ENCODE measurements around the gene JAK3. TPM values are rescaled to one million over a fixed set of nuclear protein-coding genes. Genes with fewer than 3 reads are reported as not detected.

JAK3 gene
- total and polyA plus RNA-seq, 2 of the 13 experiments (the other 11 are each of a cell fraction or from before 2014, with no cell fraction given) = 3.4 to 18.6 TPM

GRCh38 chr19:17859533-17860330, 11.9 kb upstream of the JAK3 start, which contains the start of gene RPL18A (continued):
- TF ChIP-seq TGIF2 (CRISPR knock-in tag; IDR thresholded peaks at IDR 0.05) (0 out of 2 replicates have a peak, but pooled peaks have one; percentile 42), ZNF629 (CRISPR knock-in tag; conservative IDR thresholded peaks at IDR 0.05) (no peak), NFE2 (CRISPR knock-in tag; IDR thresholded peaks at IDR 0.05) (no peak), PAF1 (CRISPR knock-in tag; IDR thresholded peaks at IDR 0.05) (0 out of 2 replicates have a peak, but pooled peaks have one; percentile 46), TOPORS (CRISPR knock-in tag; IDR thresholded peaks at IDR 0.05) (no peak), KDM4B (CRISPR knock-in tag; IDR thresholded peaks at IDR 0.05) (no peak; the same call in 1 of the 2 replicates), ZSCAN30 (CRISPR knock-in tag; IDR thresholded peaks at IDR 0.05) (no peak), SKI (IDR thresholded peaks at IDR 0.05; ENCODE audit: partially characterized antibody) (no peak), LCORL (IDR thresholded peaks at IDR 0.05) (no peak), LCORL (CRISPR knock-in tag; IDR thresholded peaks at IDR 0.05) (0 out of 2 replicates have a peak, but pooled peaks have one; percentile 16), FLYWCH1 (CRISPR knock-in tag; IDR thresholded peaks at IDR 0.05) (no peak), SMAD9 (CRISPR knock-in tag; IDR thresholded peaks at IDR 0.05) (no peak), ZNF350 (CRISPR knock-in tag; IDR thresholded peaks at IDR 0.05; ENCODE audit: borderline replicate concordance, low read depth) (peak; percentile 82; the same call in 1 of the 2 replicates), ZNF776 (CRISPR knock-in tag; IDR thresholded peaks at IDR 0.05) (no peak; the same call in 1 of the 2 replicates), GABPA (IDR thresholded peaks at IDR 0.05; ENCODE audit: low read depth, low read length) (peak; percentile 91), GABPA (CRISPR knock-in tag; IDR thresholded peaks at IDR 0.05; ENCODE audit: low read depth) (peak; percentile 96), ZNF598 (CRISPR knock-in tag; IDR thresholded peaks at IDR 0.05; ENCODE audit: borderline replicate concordance) (no peak; the same call in 1 of the 2 replicates), ZNF746 (CRISPR knock-in tag; IDR thresholded peaks at IDR 0.05) (no peak), ARNT (IDR thresholded peaks at IDR 0.05) (no peak), ZNF770 (CRISPR knock-in tag; IDR thresholded peaks at IDR 0.05) (peak; percentile 41; the same call in 1 of the 2 replicates), CREM (IDR thresholded peaks at IDR 0.05) (peak; percentile 89), CREM (CRISPR knock-in tag; IDR thresholded peaks at IDR 0.05) (no peak), DBP (CRISPR knock-in tag; IDR thresholded peaks at IDR 0.05; ENCODE audit: not compliant biosample characterization) (no peak), ZNF7 (CRISPR knock-in tag; IDR thresholded peaks at IDR 0.05) (0 out of 2 replicates have a peak, but pooled peaks have one; percentile 7), ZNF496 (CRISPR knock-in tag; IDR thresholded peaks at IDR 0.05; ENCODE audit: insufficient replicate concordance) (no peak), GFI1 (CRISPR knock-in tag; IDR thresholded peaks at IDR 0.05; ENCODE audit: borderline replicate concordance) (no peak; the same call in 1 of the 2 replicates), HNRNPL (IDR thresholded peaks at IDR 0.05; ENCODE audit: low read depth, low read length) (0 out of 2 replicates have a peak, but pooled peaks have one; percentile 23), SOX13 (IDR thresholded peaks at IDR 0.05) (no peak), SOX13 (CRISPR knock-in tag; conservative IDR thresholded peaks at IDR 0.05 in 1 of 2, IDR thresholded peaks at IDR 0.05 in 1 of 2) (no peak; a peak in 1 of 4 replicates), ZNF652 (CRISPR knock-in tag; IDR thresholded peaks at IDR 0.05; ENCODE audit: borderline replicate concordance, low read depth) (no peak), DR1 (CRISPR knock-in tag; IDR thresholded peaks at IDR 0.05) (peak; percentile 98), ZNF713 (CRISPR knock-in tag; IDR thresholded peaks at IDR 0.05) (0 out of 2 replicates have a peak, but pooled peaks have one; percentile 62)
